Keratinocyte (primary cell): Measurements from ENCODE around the gene REXO2. TPM values are rescaled to one million over a fixed set of nuclear protein-coding genes. Genes with fewer than 3 reads are reported as not detected.

ENCODE experiments used
- DNase-seq: peaks from one replicate; pipeline ENCODE4 v3.0.0-alpha.2; 2011; ENCODE audit warnings: low read depth, missing footprints, low spot score
- FAIRE-seq: peaks from 2 replicates; lab custom pipeline; 2011; peaks lifted over from hg19 to GRCh38; lab: Jason Lieb, UNC
- H2AFZ ChIP-seq: 2 replicates; pipeline ENCODE4 v1.6.0; 2012; ENCODE audit warnings: low read length, control low read depth, inconsistent platforms; ENCODE audit not compliant: control insufficient read depth
- H3K27ac ChIP-seq: 2 replicates; pipeline ENCODE4 v1.5.1; 2011; ENCODE audit warnings: low read length; ENCODE audit not compliant: control insufficient read depth, insufficient read depth
- H3K27me3 ChIP-seq: 3 replicates; pipeline ENCODE4 v1.6.0; 2011; ENCODE audit warnings: low read length; ENCODE audit not compliant: control insufficient read depth, insufficient read depth; ENCODE audit errors: extremely low read depth
- H3K36me3 ChIP-seq, 2 experiments: 2 replicates in 1 of 2; 3 replicates in 1 of 2; pipeline ENCODE4 v1.5.1; 2011; ENCODE audit warnings: low read length in 2 of 2, mild to moderate bottlenecking in 1 of 2; ENCODE audit not compliant: control insufficient read depth in 2 of 2, insufficient read depth in 2 of 2; ENCODE audit errors: extremely low read depth in 1 of 2
- H3K4me1 ChIP-seq: 3 replicates; pipeline ENCODE4 v1.5.1; 2011; ENCODE audit warnings: low read length; ENCODE audit not compliant: control insufficient read depth, insufficient read depth; ENCODE audit errors: extremely low read depth
- H3K4me2 ChIP-seq: 3 replicates; pipeline ENCODE4 v1.6.0; 2011; ENCODE audit warnings: low read depth, low read length; ENCODE audit not compliant: control insufficient read depth, insufficient read depth; ENCODE audit errors: extremely low read depth
- H3K4me3 ChIP-seq, 3 experiments: fragments of 200-600 bp in 1 of 3; sonication (generic) in 1 of 3; 2 replicates in 2 of 3; 3 replicates in 1 of 3; pipeline ENCODE4 v1.5.1; 2011 to 2016; ENCODE audit warnings: low read length in 3 of 3, mild to moderate bottlenecking in 3 of 3, control low read depth in 2 of 3, inconsistent platforms in 1 of 3, low read depth in 1 of 3, mixed read lengths in 1 of 3, mixed run types in 1 of 3, moderate library complexity in 1 of 3; ENCODE audit not compliant: control insufficient read depth in 2 of 3, insufficient read depth in 2 of 3; ENCODE audit errors: extremely low read depth in 1 of 3
- H3K79me2 ChIP-seq: 2 replicates; pipeline ENCODE4 v1.6.0; 2012; ENCODE audit warnings: low read length; ENCODE audit not compliant: control insufficient read depth, insufficient read depth
- H3K9ac ChIP-seq: 3 replicates; pipeline ENCODE4 v1.6.0; 2011; ENCODE audit warnings: low read length; ENCODE audit not compliant: control insufficient read depth, insufficient read depth; ENCODE audit errors: extremely low read depth
- H3K9me1 ChIP-seq: 3 replicates; pipeline ENCODE4 v1.6.0; 2011; ENCODE audit warnings: low read length; ENCODE audit not compliant: control insufficient read depth, insufficient read depth; ENCODE audit errors: extremely low read depth
- H3K9me3 ChIP-seq: 2 replicates; pipeline ENCODE4 v1.5.1; 2012; ENCODE audit warnings: low read depth, low read length; ENCODE audit not compliant: control insufficient read depth
- H4K20me1 ChIP-seq: 3 replicates; pipeline ENCODE4 v1.6.0; 2011; ENCODE audit warnings: low read length; ENCODE audit not compliant: control insufficient read depth, insufficient read depth; ENCODE audit errors: extremely low read depth
- EZH2 ChIP-seq: IDR thresholded peaks from one replicate; pipeline ENCODE4 v1.6.1; 2012; ENCODE audit warnings: inconsistent platforms, mild to moderate bottlenecking, low read length, moderate library complexity
- dilution Hi-C: fragments of 300-500 bp; cut with MboI; formaldehyde crosslinking; loops from one replicate; pipeline ENCODE4 v1.7.0; 2020; ENCODE audit warnings: low sequenced_read_pairs; ENCODE audit not compliant: extremely low pct_ligation_motif_present
- polyA plus RNA-seq, 5 experiments: library from polyadenylated mRNA; depleted of rRNA in 3 of 5; stranded (reverse) in 3 of 5; stranded (forward) in 1 of 5; unstranded in 1 of 5; fragments of >200 nt; gene quantifications; 1 replicate in 1 of 5; 2 replicates in 3 of 5; 3 replicates in 1 of 5; pipeline versions ENCODE4 v1.2.1 to v1.2.3, GENCODE V29; 2011 to 2012; ENCODE audit warnings: missing spikeins in 2 of 5, low read depth in 1 of 5, low replicate concordance in 1 of 5
- TF ChIP-seq, protein P1 (sequence below), 3 experiments: IDR thresholded peaks in 1 of 3; conservative IDR thresholded peaks in 1 of 3; optimal IDR thresholded peaks in 1 of 3; 2 replicates in 2 of 3; 3 replicates in 1 of 3; pipeline versions ENCODE3 to v1.5.1; 2011; ENCODE audit warnings: low read length in 3 of 3, mild to moderate bottlenecking in 3 of 3, moderate library complexity in 2 of 3, control low read depth in 1 of 3, inconsistent platforms in 1 of 3; ENCODE audit not compliant: insufficient read depth in 2 of 3; ENCODE audit errors: extremely low read depth in 1 of 3

The REXO2 gene
- polyA plus RNA-seq, 1 donor (not counting 4 experiments of a cell fraction or from before 2014, with no cell fraction given), result 381 TPM

DNA sequence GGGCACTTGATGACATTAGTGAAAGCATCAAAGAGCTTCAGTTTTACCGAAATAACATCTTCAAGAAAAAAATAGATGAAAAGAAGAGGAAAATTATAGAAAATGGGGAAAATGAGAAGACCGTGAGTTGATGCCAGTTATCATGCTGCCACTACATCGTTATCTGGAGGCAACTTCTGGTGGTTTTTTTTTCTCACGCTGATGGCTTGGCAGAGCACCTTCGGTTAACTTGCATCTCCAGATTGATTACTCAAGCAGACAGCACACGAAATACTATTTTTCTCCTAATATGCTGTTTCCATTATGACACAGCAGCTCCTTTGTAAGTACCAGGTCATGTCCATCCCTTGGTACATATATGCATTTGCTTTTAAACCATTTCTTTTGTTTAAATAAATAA is 10.6 kb downstream of the REXO2 start:
- no peak for FAIRE-seq
- dilution Hi-C loops, result no loop called here
- no peak overlapping the region for H3K27ac ChIP-seq

DNA sequence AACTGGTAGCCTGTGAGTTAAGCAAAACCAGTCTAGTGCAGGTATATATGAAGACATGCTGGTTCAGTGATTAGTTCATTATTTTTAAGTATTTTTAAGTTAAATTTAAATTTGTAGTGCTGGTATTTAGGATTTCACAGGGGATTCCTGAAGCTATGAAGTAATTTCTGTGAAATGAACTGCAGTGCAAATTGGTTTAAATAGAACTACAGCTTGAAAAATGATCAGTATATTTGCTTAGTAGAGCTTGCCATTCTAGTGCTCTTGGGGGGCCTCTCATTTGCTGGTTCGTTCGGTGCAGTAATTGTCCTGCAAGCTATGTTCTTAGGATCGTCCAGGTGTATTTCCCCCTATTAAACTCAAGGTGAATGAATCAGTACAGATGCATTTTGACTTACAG is 13.1 kb downstream of the REXO2 start:
- H3K9me3 ChIP-seq, result no peaks in the 10 kb centered on the region
- DNase-seq (no peak), FAIRE-seq (no peak)
- H3K9ac ChIP-seq, result no peak overlapping the region
- no peaks in the 10 kb centered on the region for H3K4me1 ChIP-seq
- peaks cover 17% of the 10 kb centered on the region for H3K79me2 ChIP-seq
- TF ChIP-seq EZH2, result no peak
- TF ChIP-seq, protein P1, sequence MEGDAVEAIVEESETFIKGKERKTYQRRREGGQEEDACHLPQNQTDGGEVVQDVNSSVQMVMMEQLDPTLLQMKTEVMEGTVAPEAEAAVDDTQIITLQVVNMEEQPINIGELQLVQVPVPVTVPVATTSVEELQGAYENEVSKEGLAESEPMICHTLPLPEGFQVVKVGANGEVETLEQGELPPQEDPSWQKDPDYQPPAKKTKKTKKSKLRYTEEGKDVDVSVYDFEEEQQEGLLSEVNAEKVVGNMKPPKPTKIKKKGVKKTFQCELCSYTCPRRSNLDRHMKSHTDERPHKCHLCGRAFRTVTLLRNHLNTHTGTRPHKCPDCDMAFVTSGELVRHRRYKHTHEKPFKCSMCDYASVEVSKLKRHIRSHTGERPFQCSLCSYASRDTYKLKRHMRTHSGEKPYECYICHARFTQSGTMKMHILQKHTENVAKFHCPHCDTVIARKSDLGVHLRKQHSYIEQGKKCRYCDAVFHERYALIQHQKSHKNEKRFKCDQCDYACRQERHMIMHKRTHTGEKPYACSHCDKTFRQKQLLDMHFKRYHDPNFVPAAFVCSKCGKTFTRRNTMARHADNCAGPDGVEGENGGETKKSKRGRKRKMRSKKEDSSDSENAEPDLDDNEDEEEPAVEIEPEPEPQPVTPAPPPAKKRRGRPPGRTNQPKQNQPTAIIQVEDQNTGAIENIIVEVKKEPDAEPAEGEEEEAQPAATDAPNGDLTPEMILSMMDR (optimal IDR thresholded peaks at IDR 0.05 in 1 of 3, IDR thresholded peaks at IDR 0.05 in 1 of 3, conservative IDR thresholded peaks at IDR 0.05 in 1 of 3; ENCODE audit: extremely low read depth in 1 of 3, insufficient read depth in 2 of 3, low read length in 3 of 3), result no peak
- H3K9me1 ChIP-seq, result no peaks in the 10 kb centered on the region
- no peak overlapping the region for H3K27ac ChIP-seq
- H3K36me3 ChIP-seq, result peaks cover 21% of the 10 kb centered on the region in 2 experiments
- H3K4me2 ChIP-seq, result no peak overlapping the region
- no peaks in the 10 kb centered on the region for H4K20me1 ChIP-seq
- H3K4me3 ChIP-seq, result no peak overlapping the region
- H3K27me3 ChIP-seq, result no peaks in the 10 kb centered on the region
- dilution Hi-C loops, result no loop called here
- no peak overlapping the region for H2AFZ ChIP-seq

More for the DNA sequence above, 10.6 kb downstream of the REXO2 start:
- no peak for DNase-seq
- Histone ChIP-seq H3K27me3 (no peaks in the 10 kb centered on the region), H3K9me3 (no peaks in the 10 kb centered on the region), H3K4me1 (no peaks in the 10 kb centered on the region), H3K4me3 (no peak overlapping the region), H4K20me1 (no peaks in the 10 kb centered on the region), H2AFZ (no peak overlapping the region), H3K79me2 (peaks cover 37% of the 10 kb centered on the region), H3K9me1 (no peaks in the 10 kb centered on the region), H3K36me3 (peaks cover 22 to 25% of the 10 kb centered on the region in 2 experiments), H3K4me2 (no peak overlapping the region), H3K9ac (no peak overlapping the region)
- no peak for TF ChIP-seq EZH2
- TF ChIP-seq, protein P1 (optimal IDR thresholded peaks at IDR 0.05 in 1 of 3, IDR thresholded peaks at IDR 0.05 in 1 of 3, conservative IDR thresholded peaks at IDR 0.05 in 1 of 3; ENCODE audit: extremely low read depth in 1 of 3, insufficient read depth in 2 of 3, low read length in 3 of 3), result no peak
